Keratinocyte (primary cell): ENCODE results near the gene GCK. TPM values are rescaled to one million over a fixed set of nuclear protein-coding genes. Genes with fewer than 3 reads are reported as not detected.

Experiments used
- DNase-seq: peaks from one replicate; pipeline ENCODE4 v3.0.0-alpha.2; 2011; ENCODE audit warnings: low read depth, missing footprints, low spot score
- FAIRE-seq: peaks from 2 replicates; lab custom pipeline; 2011; peaks lifted over from hg19 to GRCh38; lab: Jason Lieb, UNC
- H2AFZ ChIP-seq: 2 replicates; pipeline ENCODE4 v1.6.0; 2012; ENCODE audit warnings: low read length, control low read depth, inconsistent platforms; ENCODE audit not compliant: control insufficient read depth
- H3K27ac ChIP-seq: 2 replicates; pipeline ENCODE4 v1.5.1; 2011; ENCODE audit warnings: low read length; ENCODE audit not compliant: control insufficient read depth, insufficient read depth
- H3K27me3 ChIP-seq: 3 replicates; pipeline ENCODE4 v1.6.0; 2011; ENCODE audit warnings: low read length; ENCODE audit not compliant: control insufficient read depth, insufficient read depth; ENCODE audit errors: extremely low read depth
- H3K36me3 ChIP-seq, 2 experiments: 2 replicates in 1 of 2; 3 replicates in 1 of 2; pipeline ENCODE4 v1.5.1; 2011; ENCODE audit warnings: low read length in 2 of 2, mild to moderate bottlenecking in 1 of 2; ENCODE audit not compliant: control insufficient read depth in 2 of 2, insufficient read depth in 2 of 2; ENCODE audit errors: extremely low read depth in 1 of 2
- H3K4me1 ChIP-seq: 3 replicates; pipeline ENCODE4 v1.5.1; 2011; ENCODE audit warnings: low read length; ENCODE audit not compliant: control insufficient read depth, insufficient read depth; ENCODE audit errors: extremely low read depth
- H3K4me2 ChIP-seq: 3 replicates; pipeline ENCODE4 v1.6.0; 2011; ENCODE audit warnings: low read depth, low read length; ENCODE audit not compliant: control insufficient read depth, insufficient read depth; ENCODE audit errors: extremely low read depth
- H3K4me3 ChIP-seq, 3 experiments: fragments of 200-600 bp in 1 of 3; sonication (generic) in 1 of 3; 2 replicates in 2 of 3; 3 replicates in 1 of 3; pipeline ENCODE4 v1.5.1; 2011 to 2016; ENCODE audit warnings: low read length in 3 of 3, mild to moderate bottlenecking in 3 of 3, control low read depth in 2 of 3, inconsistent platforms in 1 of 3, low read depth in 1 of 3, mixed read lengths in 1 of 3, mixed run types in 1 of 3, moderate library complexity in 1 of 3; ENCODE audit not compliant: control insufficient read depth in 2 of 3, insufficient read depth in 2 of 3; ENCODE audit errors: extremely low read depth in 1 of 3
- H3K79me2 ChIP-seq: 2 replicates; pipeline ENCODE4 v1.6.0; 2012; ENCODE audit warnings: low read length; ENCODE audit not compliant: control insufficient read depth, insufficient read depth
- H3K9ac ChIP-seq: 3 replicates; pipeline ENCODE4 v1.6.0; 2011; ENCODE audit warnings: low read length; ENCODE audit not compliant: control insufficient read depth, insufficient read depth; ENCODE audit errors: extremely low read depth
- H3K9me1 ChIP-seq: 3 replicates; pipeline ENCODE4 v1.6.0; 2011; ENCODE audit warnings: low read length; ENCODE audit not compliant: control insufficient read depth, insufficient read depth; ENCODE audit errors: extremely low read depth
- H3K9me3 ChIP-seq: 2 replicates; pipeline ENCODE4 v1.5.1; 2012; ENCODE audit warnings: low read depth, low read length; ENCODE audit not compliant: control insufficient read depth
- H4K20me1 ChIP-seq: 3 replicates; pipeline ENCODE4 v1.6.0; 2011; ENCODE audit warnings: low read length; ENCODE audit not compliant: control insufficient read depth, insufficient read depth; ENCODE audit errors: extremely low read depth
- CTCF ChIP-seq, 3 experiments: IDR thresholded peaks in 1 of 3; conservative IDR thresholded peaks in 1 of 3; optimal IDR thresholded peaks in 1 of 3; 2 replicates in 2 of 3; 3 replicates in 1 of 3; pipeline versions ENCODE3 to v1.5.1; 2011; ENCODE audit warnings: low read length in 3 of 3, mild to moderate bottlenecking in 3 of 3, moderate library complexity in 2 of 3, control low read depth in 1 of 3, inconsistent platforms in 1 of 3; ENCODE audit not compliant: insufficient read depth in 2 of 3; ENCODE audit errors: extremely low read depth in 1 of 3
- EZH2 ChIP-seq: IDR thresholded peaks from one replicate; pipeline ENCODE4 v1.6.1; 2012; ENCODE audit warnings: inconsistent platforms, mild to moderate bottlenecking, low read length, moderate library complexity
- dilution Hi-C: fragments of 300-500 bp; cut with MboI; formaldehyde crosslinking; loops from one replicate; pipeline ENCODE4 v1.7.0; 2020; ENCODE audit warnings: low sequenced_read_pairs; ENCODE audit not compliant: extremely low pct_ligation_motif_present
- polyA plus RNA-seq, 5 experiments: library from polyadenylated mRNA; depleted of rRNA in 3 of 5; stranded (reverse) in 3 of 5; stranded (forward) in 1 of 5; unstranded in 1 of 5; fragments of >200 nt; gene quantifications; 1 replicate in 1 of 5; 2 replicates in 3 of 5; 3 replicates in 1 of 5; pipeline versions ENCODE4 v1.2.1 to v1.2.3, GENCODE V29; 2011 to 2012; ENCODE audit warnings: missing spikeins in 2 of 5, low read depth in 1 of 5, low replicate concordance in 1 of 5

The GCK gene
- polyA plus RNA-seq, 1 donor (not counting 4 experiments of a cell fraction or from before 2014, with no cell fraction given), result not detected

- Histone ChIP-seq H3K9ac (no peak overlapping the region), H3K4me2 (no peak overlapping the region), H3K9me1 (no peaks in the 10 kb centered on the region), H3K4me1 (peaks cover 10% of the 10 kb centered on the region), H3K79me2 (no peaks in the 10 kb centered on the region), H3K9me3 (no peaks in the 10 kb centered on the region), H3K36me3 (no peaks in the 10 kb centered on the region), H2AFZ (no peak overlapping the region), H3K27me3 (no peaks in the 10 kb centered on the region), H3K27ac (no peak overlapping the region), H4K20me1 (no peaks in the 10 kb centered on the region), H3K4me3 (no peak overlapping the region)
- DNase-seq, result no peak
- dilution Hi-C loops, result no loop called here
- TF ChIP-seq CTCF (optimal IDR thresholded peaks at IDR 0.05 in 1 of 3, IDR thresholded peaks at IDR 0.05 in 1 of 3, conservative IDR thresholded peaks at IDR 0.05 in 1 of 3; ENCODE audit: extremely low read depth in 1 of 3, insufficient read depth in 2 of 3, low read length in 3 of 3) (no peak), EZH2 (no peak)
- FAIRE-seq, result no peak
Observed at GRCh38 chr7:44225566-44226395, 36.5 kb upstream of the GCK start.

GRCh38 chr7:44224974-44225565 lies 35.8 kb upstream of the GCK start:
- no peak overlapping the region for H2AFZ ChIP-seq

More at GRCh38 chr7:44224974-44225565, 35.8 kb upstream of the GCK start:
- Histone ChIP-seq H4K20me1 (no peaks in the 10 kb centered on the region), H3K9ac (no peak overlapping the region), H3K4me3 (no peak overlapping the region), H3K36me3 (no peaks in the 10 kb centered on the region), H3K4me2 (no peak overlapping the region), H3K4me1 (peaks cover 10% of the 10 kb centered on the region), H3K9me3 (no peaks in the 10 kb centered on the region), H3K27me3 (no peaks in the 10 kb centered on the region), H3K79me2 (no peaks in the 10 kb centered on the region), H3K27ac (no peak overlapping the region), H3K9me1 (no peaks in the 10 kb centered on the region)
- dilution Hi-C loops, result no loop called here
- DNase-seq (no peak), FAIRE-seq (no peak)
- TF ChIP-seq EZH2, result no peak
- no peak for TF ChIP-seq CTCF (optimal IDR thresholded peaks at IDR 0.05 in 1 of 3, IDR thresholded peaks at IDR 0.05 in 1 of 3, conservative IDR thresholded peaks at IDR 0.05 in 1 of 3; ENCODE audit: extremely low read depth in 1 of 3, insufficient read depth in 2 of 3, low read length in 3 of 3)
